HG02938 (cell line): ENCODE data around the gene PLSCR2.
A peak's percentile ranks its signal among the peaks of the same experiment; 100 is the strongest.
"Not testable (repeated sequence)": the region's sequence is repeated elsewhere in the genome, so short reads cannot be mapped to it uniquely, and the experiment has no call there.

Source experiments
- ATAC-seq: cut with Tn5 transposase; IDR thresholded peaks from one replicate; pipeline ENCODE4 v1.9.1; 2021; ENCODE audit warnings: mild to moderate bottlenecking, moderate library complexity; ENCODE audit not compliant: unreplicated experiment

Gene PLSCR2, protein sequence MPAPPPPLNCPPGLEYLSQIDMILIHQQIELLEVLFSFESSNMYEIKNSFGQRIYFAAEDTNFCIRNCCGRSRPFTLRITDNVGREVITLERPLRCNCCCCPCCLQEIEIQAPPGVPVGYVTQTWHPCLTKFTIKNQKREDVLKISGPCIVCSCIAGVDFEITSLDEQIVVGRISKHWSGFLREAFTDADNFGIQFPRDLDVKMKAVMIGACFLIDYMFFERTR

DNA sequence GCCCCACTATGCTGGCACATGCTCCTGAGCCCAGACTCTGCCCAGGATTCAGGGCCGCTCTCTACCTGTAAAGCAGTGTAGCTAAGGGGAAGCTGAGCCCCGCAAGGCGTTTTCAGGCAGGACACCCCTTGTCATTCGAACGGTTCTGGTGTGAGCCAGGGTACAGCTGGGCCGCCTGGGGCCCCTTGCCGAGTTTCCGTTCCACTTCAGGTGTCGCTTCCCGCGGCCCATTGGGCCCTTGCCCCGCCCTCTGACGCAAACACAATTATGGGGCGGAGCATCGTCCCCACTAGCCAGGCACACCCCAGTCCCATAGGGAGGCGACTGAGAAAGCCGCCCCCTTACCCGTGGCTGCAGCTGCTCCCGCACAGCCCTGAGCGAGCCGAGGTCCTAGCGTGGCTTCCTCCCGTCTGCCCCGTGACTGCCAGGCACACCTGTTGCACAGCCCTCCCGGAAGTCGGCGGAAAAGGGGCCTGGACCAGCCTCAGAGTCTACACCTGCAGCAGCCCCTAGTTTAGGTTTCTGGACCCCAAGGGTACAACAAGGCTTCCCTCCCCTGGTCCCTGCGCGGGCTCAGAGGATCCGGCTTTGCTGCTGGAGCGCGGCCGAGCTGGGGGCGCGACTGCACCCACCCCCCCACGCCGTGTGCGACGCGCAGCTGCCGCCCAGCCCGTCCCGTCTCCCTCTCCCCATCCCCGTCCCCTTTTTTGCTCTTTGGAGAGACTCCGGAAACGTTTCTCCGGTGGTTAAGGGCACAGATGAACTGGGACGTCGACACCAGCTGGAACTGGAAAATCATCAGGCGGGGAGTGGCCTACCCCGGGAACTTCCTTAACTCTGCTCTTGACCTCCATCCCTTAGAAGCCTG, at the start of gene PLSCR2:
TSS of gene PLSCR2 (minus strand) at position 412 of the 868 bp plus-strand sequence. CDS start 9,657 bp downstream, outside the sequence.
- ATAC-seq: peak; percentile 95

DNA sequence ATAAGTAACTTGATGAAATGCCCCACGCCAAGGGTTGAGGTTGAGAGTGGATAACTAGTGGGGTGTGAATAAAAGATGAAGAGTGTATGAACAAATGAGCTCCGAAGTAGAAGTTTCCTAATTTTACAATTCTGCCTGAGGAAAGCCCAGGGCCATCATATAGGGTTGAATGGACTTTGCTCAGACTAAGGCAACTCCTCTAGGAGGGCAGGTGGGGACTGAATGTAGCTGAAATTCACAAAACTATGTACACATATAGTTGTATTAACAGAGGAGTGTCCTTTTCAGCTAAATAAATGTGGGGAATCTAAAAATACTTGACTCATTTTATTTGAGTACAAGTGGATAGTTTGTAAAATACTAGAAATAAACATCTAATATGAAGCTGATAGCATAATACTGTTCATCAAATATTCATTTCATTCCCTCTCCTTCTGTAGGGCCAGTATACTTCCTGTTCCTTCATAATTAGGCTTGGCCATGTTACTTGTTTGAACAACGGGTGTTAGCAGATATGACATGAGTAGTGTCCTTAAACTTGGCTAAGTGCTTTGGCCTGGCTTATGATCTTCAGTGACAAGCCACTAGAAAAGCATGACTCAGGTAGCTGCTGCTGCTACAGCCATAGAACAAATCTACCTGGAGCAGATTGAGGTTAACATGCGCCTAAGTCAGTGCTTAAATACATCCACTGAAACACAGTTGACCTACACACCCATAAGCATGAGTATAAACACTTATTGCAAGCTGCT, 48.5 kb upstream of the PLSCR2 start:
- no peak for ATAC-seq

DNA sequence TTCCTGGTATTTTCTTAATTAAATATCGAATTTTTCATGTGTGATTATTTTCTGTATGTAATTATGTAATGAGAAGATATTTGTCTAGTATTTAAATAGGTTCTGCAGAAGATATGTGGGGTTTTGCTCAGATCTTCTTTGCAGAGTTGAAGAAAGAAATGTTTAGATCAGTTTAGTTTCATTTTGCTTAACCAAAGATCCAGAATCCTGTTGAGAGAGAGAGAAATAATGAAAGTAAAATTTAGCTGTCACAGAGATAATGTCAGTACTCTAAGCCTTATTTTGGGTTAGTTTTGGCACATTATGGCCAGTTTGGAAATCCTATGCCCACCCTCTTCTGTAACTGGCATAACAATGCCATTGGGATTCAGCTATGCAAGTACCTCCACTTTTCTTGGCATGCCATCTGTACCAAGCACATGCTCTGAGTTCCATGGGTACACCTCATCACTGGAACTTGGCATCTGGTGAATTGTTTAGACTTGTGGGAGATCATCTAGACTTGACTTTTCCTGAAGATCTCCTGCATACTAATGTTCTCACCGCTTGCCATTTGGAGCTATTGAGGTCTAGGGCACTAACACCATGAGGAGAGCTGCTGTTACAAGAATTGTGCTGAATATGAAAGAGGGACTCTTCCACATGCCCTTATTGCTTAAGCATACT, 44.2 kb upstream of the PLSCR2 start:
- ATAC-seq: no peak

DNA sequence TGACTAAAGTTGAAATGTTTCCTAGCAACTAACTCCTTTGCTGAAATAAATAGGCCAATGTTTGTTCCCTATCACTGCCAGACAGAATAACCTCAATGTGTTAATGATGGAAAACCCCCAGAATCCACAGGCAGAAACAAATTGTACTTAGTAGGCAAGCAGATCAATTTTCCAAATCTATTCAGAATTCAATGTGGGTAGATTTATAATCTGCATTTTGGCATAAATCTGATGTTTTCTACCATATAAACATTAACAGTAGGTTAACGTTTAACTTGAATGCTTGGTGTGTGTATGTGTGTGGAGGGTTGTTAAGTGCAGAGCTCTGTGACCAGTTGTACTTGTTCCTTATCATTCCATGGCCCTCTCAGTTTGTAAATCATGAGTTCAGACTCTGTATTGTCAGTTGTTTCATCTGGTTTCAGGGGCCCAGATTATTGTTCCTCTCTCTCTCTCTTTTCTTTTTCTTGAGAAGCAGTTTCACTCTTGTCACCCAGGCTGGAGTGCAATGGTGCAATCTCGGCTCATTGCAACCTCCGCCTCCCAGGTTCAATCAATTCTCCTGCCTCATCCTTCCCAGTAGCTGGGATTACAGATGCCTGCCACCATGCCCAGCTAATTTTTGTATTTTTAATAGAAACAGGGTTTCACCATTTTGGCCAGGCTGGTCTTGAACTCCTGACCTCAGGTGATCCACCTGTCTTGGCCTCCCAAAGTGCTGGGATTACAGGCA, 42.2 kb upstream of the PLSCR2 start:
- ATAC-seq: no peak

DNA sequence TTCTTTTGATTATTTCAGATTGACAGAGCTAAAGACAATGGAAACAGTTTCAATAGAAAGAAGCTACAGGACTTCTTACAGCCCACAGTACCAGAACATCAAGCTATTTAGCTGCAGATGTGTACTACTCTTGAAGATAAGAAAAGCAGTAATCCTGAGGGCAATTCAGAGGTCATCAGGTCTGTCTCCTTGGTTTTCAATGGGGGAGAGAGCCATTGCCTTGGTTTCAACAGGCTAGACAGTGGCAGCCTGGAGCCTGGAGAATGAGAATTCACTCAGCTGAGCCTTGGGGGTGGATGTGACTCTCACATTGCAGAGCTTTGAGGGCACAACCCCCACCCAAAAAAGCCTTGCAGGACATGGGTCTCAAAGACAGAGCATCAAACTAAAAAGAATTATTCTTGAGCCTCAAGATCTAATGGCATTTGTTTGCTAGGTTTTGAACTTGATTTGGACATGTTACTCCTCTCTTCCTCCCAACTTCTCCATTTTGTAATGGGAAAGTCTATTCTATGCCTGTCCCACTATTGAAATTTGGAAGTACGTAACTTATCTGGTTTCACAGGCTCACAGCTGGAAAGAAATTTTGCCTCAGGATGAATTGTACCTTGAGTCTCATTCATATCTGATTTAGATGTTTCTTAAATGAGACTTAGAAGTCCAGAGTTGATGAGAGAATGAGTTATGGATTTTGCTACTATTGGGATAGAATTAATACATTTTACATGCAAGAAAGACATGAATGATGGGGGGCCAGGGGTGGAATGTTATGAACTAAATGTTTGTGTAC, 38.2 kb upstream of the PLSCR2 start:
- no peak for ATAC-seq

DNA sequence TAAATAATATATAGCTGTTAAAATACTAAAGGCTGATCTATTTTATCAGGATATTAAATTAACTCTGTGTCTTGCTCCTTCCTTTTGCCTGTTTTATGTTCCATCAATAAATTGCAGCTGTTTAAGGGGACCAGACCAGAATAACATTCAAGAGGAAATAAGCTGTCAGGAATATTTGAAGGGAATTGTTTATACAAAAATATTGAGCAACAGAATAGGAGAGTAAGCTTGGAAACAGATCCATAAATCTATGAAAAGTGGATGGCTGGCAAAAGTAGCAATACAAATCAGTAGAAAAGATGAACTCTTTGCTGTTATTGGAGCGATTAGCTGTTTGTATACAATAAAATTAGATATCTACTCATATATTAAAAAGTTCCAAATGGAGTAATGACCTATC, 36.2 kb upstream of the PLSCR2 start:
- no peak for ATAC-seq

DNA sequence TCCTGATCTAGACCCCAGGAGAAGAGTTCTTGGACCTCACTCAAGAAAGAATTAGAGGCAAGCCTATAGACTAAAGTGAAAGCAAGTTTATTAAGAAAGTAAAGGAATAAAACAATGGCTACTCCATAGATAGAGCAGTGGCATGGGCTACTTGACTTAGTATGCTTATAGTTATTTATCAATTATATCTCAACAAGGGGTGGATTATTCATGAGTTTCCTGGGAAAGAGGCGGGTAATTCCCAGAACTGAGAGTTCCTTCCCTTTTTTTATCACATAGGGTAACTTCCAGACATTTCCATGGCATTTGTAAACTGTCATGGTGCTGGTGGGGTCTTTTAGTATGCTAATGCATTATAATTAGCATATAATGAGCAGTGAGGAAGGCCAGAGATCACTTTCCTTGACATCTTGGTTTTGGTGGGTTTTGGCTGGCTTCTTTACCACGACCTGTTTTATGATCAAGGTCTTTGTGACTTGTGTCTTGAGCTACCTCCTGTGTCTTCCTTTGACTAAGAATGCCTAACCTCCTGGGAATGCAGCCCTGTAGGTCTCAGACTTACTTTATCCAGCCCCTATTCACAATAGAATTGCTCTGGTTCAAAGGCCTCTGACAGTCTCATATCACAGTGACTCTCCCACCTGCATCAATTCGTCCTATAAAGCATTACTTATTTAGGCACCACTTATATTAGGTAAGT, 35.3 kb upstream of the PLSCR2 start:
- no peak for ATAC-seq

DNA sequence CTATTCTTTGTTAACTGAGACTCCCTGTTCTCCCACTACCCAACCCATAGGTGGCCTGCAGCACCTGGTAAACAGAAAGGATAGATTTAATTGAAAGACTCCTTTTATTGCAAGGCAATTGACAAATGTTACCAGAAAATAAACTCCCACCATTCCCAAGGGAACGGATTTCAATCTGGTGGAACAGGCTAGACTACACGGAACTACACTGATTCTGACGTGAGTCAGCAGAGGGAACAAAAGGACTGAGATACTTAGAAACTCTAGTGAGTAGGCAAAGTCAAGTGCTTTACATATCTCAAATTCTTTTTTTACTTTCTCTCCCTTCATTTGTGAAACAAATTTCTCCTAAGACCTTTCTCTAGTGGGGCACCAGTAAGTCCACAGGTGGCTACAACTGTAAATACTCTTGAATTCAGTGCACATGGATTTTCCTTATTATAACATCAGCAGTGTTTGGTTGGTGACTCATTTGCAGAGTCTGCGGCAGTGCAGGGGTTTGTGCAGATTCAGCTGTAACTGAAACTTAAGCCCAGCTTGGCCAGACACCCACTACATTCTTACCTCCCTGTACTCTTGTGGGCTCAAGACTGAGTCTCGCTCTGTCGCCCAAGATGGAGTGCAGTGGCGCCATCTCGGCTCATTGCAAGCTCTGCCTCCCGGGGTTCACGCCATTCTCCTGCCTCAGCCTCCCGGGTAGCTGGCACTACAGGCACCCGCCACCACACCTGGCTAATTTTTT, 34.3 kb upstream of the PLSCR2 start:
- ATAC-seq: peak; percentile 98

DNA sequence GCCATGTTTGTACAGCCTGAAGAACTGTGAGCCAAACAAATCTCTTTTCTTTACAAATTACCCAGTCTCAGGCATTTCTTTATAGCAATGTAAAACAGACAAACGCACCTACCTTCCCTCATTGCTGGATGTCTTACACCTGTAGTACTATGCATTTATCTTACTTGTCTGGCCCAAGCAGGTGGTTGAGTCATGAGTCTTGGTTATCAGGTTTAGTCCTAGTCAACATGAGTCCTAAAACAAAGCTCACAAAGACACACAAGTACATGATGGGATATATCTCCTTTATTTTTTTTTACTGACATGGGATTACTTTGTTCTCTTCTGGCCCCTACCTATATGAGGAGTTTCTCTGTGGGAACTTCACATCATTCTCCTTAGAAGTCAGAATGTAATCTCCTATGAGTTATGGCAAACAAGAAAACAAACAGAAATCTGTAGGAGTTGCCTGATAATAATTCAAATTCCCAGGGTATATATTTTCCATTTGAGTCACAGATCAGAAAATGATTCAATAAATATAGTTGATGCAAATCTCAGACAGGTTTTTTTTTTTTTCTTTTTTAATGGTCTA, 33.6 kb upstream of the PLSCR2 start:
- ATAC-seq: no peak

DNA sequence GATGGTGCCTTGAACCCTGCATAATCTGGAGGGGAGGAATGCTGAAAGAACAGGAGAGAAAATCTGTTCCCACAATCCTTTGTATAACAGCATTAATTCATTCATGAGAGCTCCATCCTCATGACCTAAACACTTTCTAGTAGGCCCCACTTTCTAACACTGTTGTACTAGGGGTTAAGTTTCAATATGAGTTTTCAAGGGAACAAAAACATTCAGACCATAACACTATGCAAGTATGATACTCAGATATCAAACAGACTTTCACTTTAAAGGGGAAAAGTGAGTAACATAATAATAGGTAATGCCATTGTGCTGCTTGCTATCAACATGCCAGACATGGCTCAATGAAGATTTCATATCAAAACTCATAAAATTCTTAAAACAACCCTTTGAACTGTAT, 32.4 kb upstream of the PLSCR2 start:
- ATAC-seq: peak; percentile 36

DNA sequence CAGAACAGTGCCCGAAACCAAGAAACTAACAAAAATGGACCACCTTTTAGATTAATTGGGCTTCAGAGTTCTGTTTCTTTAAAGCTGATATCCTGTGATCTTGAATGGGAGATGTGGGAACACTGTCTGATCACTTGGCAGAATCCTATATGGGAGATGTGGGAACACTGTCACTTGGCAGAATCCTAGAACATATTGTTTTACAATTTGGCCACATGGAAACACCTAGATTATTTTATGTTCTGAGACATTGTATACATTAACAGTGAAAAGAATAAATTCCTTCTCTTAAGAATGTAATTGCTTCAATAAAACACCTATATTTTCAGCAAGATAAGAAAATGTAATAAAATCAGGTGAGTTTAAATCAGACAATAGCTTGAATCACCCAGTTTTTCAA, 30.3 kb upstream of the PLSCR2 start:
- ATAC-seq: no peak

DNA sequence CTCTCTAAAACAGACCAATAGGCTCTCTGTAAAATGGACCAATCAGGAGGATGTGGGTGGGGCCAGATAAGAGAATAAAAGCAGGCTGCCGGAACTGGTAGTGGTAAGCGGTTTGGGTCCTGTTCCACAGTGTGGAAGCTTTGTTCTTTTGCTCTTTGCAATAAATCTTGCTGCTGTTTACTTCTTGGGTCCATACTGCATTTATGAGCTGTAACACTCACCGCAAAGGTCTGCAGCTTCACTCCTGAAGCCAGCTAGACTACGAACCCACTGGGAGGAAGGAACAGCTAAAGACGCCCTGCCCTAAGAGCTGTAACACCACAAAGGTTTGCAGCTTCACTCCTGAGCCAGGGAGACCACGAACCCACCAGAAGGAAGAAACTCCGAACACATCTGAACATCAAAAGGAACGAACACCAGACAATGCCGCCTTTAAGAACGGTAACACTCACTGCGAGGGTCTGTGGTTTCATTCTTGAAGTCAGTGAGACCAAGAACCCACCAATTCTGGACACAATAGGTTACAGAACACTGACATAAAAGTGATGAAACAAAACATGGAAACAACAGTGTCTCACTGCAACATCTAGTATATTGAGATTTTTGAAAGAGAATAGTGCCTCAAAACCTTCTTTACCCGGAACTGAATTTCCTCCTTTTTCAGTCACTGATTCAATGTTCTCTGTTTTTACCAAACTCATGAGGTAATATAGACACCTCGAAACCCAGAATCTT, 28.8 kb upstream of the PLSCR2 start:
- no peak for ATAC-seq

DNA sequence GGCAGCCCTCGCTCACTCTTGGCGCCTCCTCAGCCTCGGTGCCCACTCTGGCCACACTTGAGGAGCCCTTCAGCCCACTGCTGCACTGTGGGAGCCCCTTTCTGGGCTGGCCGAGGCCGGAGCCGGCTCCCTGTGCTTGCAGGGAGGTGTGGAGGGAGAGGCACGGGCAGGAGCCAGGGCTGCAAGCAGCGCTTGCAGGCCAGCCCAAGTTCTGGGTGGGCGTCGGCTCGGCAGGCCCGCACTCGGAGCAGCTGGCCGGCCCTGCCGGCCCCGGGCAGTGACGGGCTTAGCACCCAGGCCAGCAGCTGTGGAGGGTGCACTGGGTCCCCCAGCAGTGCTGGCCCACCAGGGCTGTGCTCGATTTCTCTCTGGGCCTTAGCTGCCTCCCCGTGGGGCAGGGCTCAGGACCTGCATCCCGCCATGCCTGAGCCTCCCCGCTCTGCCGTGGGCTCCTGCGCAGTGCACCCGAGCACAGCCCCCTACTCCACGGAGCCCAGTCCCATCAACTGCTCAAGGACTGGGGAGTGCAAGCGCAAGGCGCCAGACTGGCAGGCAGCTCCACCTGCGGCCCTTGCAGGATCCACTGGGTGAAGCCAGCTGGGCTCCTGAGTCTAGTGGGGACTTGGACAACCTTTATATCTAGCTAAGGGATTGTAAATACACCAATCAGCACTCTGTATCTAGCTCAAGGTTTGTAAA, 27.9 kb upstream of the PLSCR2 start:
- not testable (repeated sequence) for ATAC-seq

DNA sequence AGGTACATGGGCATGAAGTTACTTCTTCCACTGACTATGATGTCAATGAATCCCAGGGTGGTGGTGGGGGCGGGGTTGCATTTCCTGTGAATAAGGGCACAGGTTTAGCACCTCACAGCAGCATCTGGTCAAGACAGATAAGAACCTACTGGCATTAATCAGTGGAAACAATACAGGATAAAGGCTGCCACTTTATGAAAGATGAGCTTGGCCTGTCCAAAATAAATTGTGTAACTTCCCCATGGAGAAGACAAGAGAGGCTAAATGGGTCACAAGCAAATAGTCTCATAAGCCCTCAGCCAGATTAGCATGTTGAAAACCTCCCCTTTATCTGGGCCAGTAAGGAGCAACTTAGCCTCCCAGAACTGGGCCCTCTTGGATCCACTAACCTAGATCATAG, 27.4 kb upstream of the PLSCR2 start:
- no peak for ATAC-seq

DNA sequence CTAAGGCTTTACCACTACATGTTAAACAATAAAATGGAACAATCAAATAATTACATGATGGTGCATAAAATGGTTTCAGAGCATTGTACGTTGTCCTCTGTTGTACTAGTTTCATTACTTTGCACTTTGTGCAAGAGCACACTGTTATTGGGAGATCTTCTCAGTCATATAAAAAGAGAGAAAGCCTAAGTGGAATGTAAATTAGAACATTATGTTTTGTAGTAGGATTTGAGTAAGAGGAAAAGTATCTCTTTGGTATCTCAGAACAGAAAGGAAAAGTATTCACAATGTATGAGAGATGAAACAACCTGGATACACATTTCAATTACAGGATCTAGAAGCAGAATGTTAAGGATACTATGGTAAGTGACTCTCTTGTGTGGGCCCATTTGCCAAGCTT, 26.9 kb upstream of the PLSCR2 start:
- ATAC-seq: no peak

DNA sequence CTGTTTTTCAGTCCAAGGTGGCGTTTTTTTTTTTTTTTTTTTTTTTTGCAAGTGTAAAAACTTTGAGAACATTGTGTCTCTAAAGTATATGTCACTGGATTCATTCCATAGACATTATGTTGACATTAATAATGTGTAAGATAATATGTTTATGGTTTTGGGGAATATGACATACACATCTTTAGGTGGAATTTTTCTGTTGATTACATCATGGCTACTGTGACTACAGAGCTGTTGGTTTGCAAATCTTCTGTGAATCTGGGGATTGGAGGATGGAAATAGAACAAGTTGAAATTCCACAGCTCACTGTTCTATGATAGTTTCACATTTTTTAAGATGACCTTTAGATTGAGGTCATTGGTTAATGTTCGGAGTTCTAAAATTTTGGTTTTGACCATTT, 24.4 kb upstream of the PLSCR2 start:
- no peak for ATAC-seq

DNA sequence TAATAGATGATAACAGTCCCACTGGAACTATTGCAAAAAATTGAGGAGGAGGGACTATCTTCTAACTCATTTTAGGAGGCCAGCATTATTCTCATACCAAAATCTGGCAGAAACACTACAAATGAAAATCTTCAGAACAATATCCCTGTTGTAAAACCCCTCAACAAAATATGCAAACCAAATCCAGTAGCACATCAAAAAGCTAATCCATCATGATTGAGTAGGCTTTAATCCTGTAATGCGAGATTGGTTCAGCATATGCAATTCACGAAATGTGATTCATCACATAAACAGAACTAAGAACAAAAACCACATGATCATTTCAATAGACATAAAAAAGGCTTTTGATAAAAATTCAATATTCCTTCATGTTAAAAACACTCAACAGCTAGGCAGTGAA, 23.9 kb upstream of the PLSCR2 start:
- no peak for ATAC-seq
